Astrocyte of the cerebellum (primary cell): ENCODE results near the gene BICD1.
"Not testable (repeated sequence)": the region's sequence is repeated elsewhere in the genome, so short reads cannot be mapped to it uniquely, and the experiment has no call there.

ENCODE experiments used
- DNase-seq: peaks from one replicate; pipeline ENCODE4 v3.0.0-alpha.2; 2011; ENCODE audit warnings: low read depth
- H3K4me3 ChIP-seq: 2 replicates; pipeline ENCODE4 v1.5.1; 2011; ENCODE audit warnings: mild to moderate bottlenecking, low read depth, low read length, moderate library complexity
- CTCF ChIP-seq: IDR thresholded peaks from 2 replicates; pipeline ENCODE4 v1.5.1; 2012; ENCODE audit warnings: low read length, low read depth, moderate library complexity, mild to moderate bottlenecking; ENCODE audit errors: missing control alignments
- in situ Hi-C: cut with HindIII; loops from 2 replicates; pipeline ENCODE4 v1.10.0; 2017; ENCODE audit warnings: low sequenced_read_pairs

The BICD1 gene

GRCh38 chr12:32272465-32272864 lies 165.8 kb downstream of the BICD1 start:
- no peak for DNase-seq
- H3K4me3 ChIP-seq: no peak overlapping the region
- in situ Hi-C loops: no loop called here
- TF ChIP-seq CTCF: no peak

GRCh38 chr12:32273063-32273522 lies 166.4 kb downstream of the BICD1 start:
- DNase-seq: no peak
- in situ Hi-C loops: no loop called here
- no peak overlapping the region for H3K4me3 ChIP-seq
- no peak for TF ChIP-seq CTCF

GRCh38 chr12:32273712-32274111 lies 167.1 kb downstream of the BICD1 start:
- in situ Hi-C loops: no loop called here
- TF ChIP-seq CTCF: no peak
- H3K4me3 ChIP-seq: no peak overlapping the region
- no peak for DNase-seq

GRCh38 chr12:32274665-32275064 lies 168.0 kb downstream of the BICD1 start:
- no peak for DNase-seq
- TF ChIP-seq CTCF: no peak
- in situ Hi-C loops: loop anchor here (5.0 kb wide), 1 partner anchor 87 kb away; no protein-coding TSS in a partner anchor
- H3K4me3 ChIP-seq: no peak overlapping the region

GRCh38 chr12:32275520-32275919 lies 168.9 kb downstream of the BICD1 start:
- H3K4me3 ChIP-seq, DNase-seq: not testable (repeated sequence)
- in situ Hi-C loops: loop anchor here (5.0 kb wide), 1 partner anchor 88 kb away; no protein-coding TSS in a partner anchor

GRCh38 chr12:32277774-32278173 lies 171.1 kb downstream of the BICD1 start:
- DNase-seq: no peak
- TF ChIP-seq CTCF: no peak
- H3K4me3 ChIP-seq: no peak overlapping the region
- in situ Hi-C loops: loop anchor here (5.0 kb wide), 1 partner anchor 90 kb away; no protein-coding TSS in a partner anchor

GRCh38 chr12:32281098-32281497 lies 174.5 kb downstream of the BICD1 start:
- H3K4me3 ChIP-seq: no peak overlapping the region
- TF ChIP-seq CTCF: no peak
- no peak for DNase-seq
- in situ Hi-C loops: no loop called here
